GM21529 (cell line): ENCODE data around the gene REELD1.

ENCODE experiments used
- ATAC-seq: cut with Tn5 transposase; IDR thresholded peaks from one replicate; pipeline ENCODE4 v1.9.1; 2021; ENCODE audit not compliant: unreplicated experiment

Gene REELD1

DNA sequence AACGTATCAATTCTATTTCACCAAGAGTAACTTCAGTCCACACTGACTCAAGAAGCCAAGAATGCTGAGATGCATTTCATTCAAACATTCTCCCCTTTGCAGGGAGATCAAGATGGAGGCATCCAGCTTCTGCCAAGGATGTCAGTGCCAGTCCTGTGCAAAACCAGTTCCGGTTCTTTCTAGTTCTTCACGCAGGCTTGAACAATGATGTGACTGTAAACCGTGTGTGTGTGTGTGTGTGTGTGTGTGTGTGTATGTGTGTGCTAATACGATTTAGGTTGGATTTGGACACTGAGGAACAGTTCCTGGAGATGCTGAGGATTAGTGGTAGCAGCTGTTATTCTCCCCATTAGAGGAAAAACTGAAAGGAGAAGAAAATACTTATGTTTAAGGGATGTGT lies at the start of gene REELD1:
Gene REELD1 (plus strand): TSS at position 301 of the 400 bp plus-strand sequence. CDS start 2,415 bp downstream, outside the sequence.
- ATAC-seq, result no peak

DNA sequence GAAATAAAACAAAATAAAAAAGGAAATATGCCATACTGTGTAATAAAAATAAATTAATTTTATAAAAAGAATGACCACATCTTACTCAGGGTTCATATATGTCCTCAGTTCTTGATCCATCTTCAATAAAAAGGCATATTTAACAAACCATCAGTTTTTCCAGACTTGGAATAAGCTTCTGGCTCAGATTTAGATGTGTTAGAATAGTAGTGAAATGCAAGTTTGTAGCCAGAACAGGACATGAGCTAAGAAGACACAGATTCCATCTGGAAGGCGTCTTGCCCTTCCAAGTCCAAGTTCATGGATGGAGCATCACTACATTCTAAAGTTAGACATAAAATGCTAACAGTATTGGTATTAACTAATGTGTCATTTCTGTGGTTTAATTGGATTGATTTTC lies 49.1 kb upstream of the REELD1 start:
- no peak for ATAC-seq

DNA sequence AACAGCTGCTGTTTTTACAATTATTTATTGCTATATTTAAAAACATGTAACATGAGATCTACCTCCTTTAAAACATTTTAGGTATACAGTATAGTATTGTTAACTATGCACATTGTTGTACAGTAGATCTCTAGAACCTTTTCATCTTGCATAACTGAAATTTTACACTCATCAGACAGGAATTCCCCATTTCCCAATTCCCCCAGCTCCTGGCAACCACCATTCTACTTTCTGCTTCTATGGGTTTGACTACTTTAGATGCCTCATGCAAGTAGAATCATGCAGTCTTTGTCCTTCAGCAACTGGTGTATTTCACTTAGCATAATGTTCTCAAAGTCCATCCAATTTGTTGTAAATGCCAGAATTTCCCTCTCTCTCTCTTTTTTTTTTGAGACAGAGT lies 48.5 kb upstream of the REELD1 start:
- ATAC-seq, result no peak

DNA sequence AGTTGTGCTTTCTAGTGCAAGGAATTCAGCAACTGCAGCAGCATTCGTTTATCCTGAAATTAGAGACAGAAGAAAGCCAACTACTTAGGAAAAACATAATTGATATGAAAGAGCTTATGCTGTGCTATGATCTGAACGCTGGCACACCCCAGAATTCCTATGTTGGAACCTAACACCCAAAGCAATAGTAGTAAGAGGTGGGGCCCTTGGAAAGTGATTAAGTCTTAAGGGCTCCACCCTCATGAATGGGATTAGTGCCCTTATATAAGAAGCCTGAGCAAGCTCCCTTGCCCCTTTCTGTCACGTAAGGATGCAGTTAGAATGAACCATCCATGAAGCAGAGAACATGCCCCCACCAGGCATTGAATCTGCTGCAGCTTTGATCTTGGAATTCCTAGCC lies 44.2 kb upstream of the REELD1 start:
- ATAC-seq, result no peak

DNA sequence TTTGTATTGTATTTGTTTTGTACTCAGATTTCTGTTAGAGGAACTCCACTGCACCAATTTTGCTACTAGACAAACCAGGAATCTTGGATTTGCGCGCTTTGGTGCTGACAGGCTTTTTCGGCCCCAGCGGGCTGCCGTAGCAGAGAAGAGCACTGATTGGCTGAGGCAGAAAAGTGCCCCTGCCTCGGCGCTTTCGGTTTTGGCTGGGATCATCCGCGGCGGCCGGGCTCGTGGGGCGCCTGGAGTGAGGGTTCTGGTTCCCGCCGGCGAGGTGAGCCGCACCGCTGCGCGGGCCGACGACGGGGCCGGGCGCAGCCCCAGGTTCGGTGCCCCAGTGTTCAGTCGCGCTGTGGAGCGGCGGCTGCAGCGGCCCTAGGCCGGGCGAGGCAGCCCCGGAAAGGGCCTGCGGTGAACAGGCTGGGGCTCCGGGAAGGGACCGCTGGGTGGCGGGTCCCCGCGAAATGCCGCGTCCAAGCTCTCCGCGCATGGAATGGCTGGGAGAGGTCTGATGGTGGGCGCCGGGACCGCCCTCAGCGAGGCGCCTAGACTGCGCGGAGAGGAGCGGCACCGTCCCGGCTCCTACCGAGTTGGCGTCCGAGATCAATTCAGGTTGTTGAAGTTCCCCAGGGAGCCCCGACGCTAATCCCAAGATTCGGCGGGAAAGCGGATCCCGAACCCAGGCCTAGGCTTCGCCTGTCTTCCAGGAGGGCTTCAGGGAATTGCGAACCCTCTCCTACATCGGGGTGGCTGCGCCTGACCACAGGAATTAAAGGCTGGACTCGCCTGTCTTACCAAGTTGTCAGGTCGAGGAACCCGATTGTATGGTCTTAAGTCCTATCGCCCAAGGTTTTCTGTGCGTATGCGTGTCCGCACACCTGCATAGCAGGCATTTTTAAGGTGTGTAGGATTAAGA lies 38.5 kb upstream of the REELD1 start, which contains the start of gene LSM6:
Gene LSM6 (plus strand): TSS at position 178 of the 913 bp plus-strand sequence. CDS start 7,204 bp downstream, outside the sequence.
- peak; percentile 93 for ATAC-seq

DNA sequence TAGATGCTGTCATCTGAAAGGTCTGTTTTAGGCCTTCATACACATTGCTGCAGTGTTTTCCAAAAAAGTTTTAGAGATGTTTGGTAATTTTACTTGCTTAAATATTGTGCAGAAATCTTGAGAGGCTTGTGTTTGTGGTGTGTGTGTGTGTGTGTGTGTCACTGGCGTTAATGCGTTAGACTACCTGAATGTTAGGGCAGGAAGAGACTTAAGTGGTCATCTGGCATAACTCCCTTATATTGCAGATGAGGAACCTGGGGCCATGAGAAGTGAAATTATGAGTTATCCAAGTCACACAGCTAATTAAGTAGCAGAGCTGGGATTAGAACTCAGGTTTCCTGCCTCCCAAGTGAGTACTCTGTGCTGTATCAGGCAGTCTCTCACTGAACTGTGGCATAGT lies 37.4 kb upstream of the REELD1 start:
- ATAC-seq, result no peak

DNA sequence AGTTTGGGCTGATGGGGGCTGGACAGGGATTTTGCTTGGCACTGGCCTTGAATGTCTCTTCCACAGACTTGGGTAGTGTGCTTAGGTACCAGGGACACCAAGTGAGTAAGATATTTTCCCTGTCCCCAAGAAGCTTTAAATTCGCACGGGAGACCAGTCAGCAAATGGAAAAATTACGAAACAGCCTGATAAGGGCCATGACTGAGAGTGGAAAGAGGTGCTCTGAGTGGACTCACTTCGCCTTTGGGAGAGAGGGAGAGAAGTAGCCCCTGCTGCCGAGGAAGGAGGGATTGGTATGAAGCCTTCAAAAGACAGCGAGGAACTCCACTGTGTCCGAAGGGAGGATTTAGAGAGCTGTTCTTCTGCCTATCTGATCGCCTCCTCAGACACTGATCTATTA lies 36.2 kb upstream of the REELD1 start:
- no peak for ATAC-seq

DNA sequence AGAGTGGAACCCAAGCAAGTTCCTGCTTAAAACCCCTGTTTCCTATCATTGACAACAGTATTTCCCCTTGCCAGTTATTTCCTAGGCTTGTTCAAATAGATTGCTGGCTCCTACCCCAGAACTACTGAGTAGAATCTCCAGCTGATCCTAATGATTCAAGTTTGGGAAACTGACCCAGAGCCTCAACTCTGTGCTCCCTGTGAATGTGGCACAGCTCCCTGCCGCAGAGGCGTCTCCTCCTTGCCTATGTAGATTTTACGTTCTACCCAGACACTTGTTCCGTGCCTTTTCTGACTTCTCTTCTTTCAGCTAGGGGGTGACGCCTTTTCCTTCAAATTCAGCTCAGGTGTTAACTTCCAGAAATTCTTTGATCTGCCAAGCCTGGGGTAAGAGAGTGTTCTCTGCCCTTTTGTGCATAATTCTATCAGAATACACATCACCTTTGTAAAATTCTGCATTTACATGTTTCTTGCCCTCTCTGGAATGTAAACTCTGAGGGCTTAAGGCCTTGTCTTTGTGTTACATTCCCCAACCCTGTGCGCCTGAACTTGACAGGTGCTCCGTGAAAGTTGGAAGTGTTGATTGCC lies 34.5 kb upstream of the REELD1 start:
- no peak for ATAC-seq

DNA sequence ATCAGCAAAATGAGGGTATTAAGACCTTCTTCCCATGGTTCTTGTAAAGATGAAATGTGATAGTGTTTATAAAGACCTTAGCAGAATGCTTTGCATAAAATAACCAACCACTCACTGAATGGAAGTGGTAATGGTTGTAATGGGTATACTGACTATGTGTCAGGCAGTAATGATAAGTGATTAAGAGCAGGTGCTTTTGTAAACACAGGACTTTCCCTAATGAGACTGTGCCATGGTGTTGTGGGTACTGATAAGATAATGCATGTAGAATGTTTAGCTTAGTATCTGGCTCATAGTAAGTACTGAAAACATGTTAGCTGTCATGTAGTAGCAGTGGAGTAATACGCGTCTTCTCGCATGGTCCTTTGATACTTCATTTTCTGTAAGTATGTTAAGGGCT lies 31.9 kb upstream of the REELD1 start:
- ATAC-seq, result no peak

DNA sequence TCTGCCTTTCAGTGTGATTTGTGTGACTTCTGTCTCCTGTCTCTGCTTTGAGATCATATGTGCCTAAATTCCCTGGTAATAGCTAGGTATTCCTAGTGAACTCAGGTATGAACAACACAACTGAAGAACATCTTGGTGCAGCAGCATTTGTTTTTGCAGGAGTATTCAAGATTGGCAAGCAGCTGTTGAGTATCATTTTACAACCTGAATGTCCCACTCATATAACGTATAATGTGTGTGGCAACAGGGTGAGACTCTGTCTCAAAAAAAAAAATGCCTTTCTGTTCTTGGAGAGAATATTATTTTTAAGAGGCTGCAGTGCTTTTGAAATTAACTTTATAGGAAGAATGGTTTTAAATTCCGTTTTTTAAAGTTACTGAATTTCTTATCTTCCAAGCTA lies 31.1 kb upstream of the REELD1 start:
- no peak for ATAC-seq

DNA sequence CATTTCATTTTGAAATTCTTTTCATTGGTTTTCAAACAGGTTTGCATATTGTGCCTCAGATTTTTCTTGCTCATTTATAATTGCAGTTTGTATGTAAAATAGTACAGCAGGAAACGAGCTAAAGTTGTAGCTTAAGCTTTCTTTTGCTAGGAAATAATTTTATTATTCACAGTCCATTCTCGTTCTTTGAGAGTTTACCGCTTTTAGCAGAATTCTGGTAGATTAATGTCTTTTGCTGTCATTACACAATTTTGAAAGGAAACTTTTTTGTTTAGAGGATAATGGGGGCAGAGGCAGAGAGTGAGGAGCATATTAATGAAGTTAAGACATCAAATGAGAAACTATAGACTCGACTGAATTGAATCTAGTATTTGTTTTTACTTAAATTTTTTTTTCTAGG lies 28.3 kb upstream of the REELD1 start:
- no peak for ATAC-seq

DNA sequence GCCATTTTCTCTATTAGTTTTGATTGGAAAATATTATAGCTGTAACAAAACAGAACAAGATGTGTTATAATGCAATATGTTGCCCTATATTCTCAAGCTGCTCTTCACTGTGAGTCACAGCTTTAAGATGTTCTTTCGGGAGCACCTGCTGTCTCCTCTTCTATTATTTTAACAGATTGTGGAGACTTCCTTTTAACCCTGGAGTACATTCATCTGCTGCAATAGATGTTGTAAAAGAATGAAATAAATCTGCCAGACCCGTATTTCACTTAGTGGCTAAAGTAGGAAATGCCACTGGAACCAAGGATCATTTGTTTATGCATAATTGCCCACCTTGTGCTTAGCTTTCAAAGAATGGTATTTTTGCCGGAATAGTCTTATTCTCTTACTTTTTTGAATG lies 27.7 kb upstream of the REELD1 start:
- ATAC-seq, result no peak

DNA sequence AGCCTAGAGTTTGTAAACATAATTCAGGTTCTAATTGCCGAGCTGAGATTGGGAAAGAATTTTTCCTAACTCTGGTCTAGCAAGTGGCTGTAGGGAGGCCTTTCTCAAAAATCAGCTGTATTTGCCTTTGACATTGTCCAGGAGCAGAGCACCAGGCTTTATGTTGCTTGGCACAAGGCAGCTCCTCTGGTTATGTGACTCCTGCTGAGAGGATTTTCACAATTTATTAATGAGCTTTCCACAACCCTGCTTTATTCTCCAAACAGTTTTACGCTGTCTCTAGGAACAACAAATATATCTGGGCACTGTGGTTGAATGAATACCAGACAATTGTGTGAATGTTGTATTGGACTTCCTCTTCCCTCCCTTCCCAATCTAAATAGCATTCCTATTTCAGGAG lies 23.9 kb upstream of the REELD1 start:
- ATAC-seq, result no peak

DNA sequence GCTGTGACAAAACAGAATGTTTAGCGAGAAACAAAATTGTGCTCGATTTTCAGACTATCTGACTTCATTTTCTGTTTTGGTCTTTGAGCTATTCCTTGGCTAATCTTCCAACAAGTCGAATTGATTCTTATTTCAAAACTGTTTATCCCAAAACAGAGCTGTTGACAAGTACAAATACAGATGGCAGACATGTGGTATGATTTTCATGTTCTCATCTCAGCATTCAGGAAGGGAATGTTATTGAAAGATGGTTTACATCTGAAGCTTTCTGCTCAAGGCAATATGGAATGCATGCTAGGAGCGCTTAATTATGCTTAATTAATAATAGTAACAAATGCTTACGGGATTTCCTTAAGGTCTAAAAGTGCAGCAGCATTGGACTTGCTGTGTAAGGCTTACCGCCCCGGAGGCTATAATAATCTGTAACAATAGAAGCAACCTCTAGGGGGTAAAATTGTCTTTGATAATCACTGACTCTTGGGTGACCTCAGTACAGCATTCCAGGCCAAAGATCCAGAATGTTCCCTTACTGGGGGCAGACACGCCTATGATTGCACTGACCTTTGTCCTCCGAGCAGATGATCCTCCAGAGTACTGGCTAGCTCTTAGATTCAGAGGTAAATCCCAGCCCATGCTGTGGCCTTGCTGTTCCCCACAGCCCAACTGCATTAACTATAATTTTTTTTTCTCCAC lies 22.4 kb upstream of the REELD1 start:
- no peak for ATAC-seq

DNA sequence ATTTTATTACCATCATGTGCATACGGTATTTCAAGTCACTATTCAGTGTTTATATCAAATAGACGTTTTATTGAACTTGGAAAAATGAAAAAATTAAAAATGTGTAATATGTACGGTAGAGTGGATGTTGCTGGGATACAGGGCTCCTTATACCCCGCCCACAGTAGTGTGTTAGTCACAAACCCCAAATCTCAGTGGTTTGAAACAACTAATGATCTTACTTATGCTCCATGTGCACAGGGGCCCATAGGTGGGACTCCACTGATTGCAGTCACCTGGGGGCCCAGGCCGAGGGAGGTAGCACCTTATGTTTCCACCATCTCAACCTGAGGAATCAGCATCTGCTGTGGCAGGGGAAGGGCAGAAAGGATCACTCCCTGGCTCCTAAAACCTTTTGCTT lies 20.7 kb upstream of the REELD1 start:
- no peak for ATAC-seq

DNA sequence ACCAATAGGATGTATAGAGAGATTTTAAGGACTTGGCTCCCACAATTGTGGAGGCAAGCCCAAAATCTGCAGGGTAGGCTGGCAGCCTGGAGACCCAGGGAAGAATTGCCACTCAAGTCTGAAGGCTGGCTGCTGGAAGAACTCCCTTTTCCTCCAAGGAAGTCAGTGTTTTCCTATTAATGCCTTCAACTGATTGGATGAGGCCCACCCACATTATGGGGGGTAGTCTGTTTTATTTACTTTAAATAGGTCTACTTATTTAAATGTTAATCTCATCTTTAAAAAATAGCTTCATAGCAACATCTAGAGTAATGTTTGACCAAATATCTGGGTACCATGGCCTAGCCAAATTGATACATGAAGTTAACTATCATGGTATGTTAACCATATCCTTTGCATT lies 20.1 kb upstream of the REELD1 start:
- ATAC-seq, result no peak

DNA sequence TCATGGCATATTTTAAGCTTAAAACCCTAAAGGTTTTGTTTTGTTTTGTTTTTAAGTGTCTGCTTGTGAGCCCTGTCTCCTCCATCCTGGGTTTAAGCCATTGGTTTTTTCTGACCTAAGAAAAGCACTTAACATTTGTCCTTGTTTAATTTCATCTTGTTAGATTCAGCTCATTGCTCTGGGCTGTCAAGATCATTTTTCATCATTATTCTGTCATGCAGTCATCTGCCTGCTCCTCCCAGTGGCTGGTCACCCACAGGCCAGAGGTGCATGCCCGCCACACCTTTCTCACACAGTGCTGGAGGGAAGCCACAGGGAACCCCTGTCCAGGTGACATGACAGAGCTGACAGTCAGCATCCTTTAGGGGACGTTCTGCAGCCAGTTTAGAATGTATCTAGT lies 11.7 kb upstream of the REELD1 start:
- no peak for ATAC-seq

DNA sequence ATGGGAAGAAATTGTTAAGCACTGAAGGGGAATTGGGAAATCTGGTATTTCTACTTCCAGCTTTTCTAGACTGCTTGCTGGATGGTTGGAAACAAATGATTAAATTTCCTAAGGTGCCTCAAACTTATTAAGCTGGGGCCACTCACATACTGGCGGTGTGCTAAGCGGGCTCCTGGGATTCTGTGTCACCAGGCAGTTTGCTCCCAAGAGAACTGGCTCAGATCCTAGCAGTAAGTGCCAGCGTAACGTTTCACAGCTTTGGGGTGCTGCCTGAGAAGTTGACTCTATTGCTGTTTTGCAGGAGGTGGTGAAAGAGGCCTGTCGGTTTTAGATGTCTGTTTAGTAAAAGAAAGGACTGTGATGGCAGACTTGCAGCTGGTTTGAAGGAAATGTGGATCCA lies 6.9 kb upstream of the REELD1 start:
- no peak for ATAC-seq

DNA sequence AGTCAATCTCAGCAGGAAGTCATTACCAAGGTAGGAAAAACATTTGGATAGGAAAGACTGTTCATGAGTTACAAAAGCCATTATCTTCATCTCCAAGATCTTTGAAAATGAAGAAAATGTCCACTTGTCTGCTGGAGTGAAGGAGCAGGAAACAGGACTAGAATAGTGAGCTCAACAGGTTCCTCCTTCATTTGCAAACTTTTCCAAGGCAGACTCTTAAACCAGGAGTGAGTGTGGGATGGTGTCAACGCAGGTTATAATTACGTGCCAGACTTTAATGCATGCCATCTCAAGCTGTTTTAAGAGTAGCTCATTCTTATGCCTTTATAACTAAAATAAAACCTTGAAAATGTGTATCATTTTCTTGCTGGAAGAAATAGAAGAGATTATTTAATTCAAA lies 3.4 kb upstream of the REELD1 start:
- ATAC-seq, result no peak

DNA sequence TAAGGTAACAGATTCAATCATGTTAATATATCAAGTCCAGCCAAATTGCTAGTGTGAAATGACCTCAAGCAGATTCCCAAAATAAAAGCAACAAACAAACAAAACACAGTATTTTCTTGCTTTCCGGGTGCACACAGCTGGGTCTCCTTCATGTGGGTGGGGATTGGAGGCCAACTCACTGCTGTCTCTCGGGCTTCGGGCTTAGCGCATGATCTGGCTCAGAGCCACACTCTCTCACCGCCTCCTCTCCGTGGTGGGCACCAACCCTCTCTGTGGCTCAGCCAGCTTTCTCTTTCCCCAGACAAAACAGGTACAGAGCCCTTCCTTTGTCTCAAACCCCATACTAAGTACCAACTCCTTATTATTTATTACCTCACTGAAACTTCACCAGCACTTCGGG lies 2.9 kb upstream of the REELD1 start:
- ATAC-seq, result no peak

DNA sequence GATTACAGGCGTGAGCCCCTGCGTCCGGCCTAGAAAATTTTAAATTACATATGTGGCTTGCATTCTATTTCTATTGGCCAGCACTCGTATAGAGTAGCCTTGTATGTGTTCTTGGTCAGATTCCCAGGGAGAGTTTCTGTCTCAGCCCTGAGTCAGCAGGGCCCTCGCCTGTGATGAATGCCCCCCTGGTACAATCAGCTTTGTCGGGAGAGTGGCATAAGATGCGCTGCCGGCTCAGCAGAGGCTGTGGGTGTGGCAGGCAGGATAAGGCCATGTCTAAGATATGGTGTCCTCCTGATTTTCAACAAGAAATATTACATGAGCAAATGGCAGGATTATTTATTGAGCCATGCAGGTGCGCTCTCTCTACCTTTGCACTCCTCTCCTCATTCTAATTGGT lies 1.6 kb upstream of the REELD1 start:
- ATAC-seq, result no peak

DNA sequence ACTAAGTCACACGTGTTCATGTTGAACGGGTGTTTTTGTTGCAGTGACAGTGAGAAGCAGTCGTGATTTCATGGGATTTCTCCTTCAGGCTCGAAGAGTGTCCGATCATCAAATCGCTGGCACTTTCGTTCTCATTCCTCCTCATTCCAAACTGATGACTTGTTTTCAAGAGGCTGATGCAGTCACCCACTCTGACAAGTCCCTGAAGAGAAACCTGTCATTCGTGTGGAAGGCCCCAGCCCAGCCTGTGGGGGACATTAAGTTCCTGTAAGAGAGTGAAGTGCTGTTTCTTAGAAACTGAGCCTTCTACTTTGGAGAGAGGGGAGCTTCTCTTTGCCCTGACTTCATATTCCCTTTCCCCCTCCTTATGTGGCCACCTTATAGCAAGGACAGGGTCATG lies 8.0 kb downstream of the REELD1 start:
- no peak for ATAC-seq
